BJ (cell line): ENCODE results near the gene PLEKHH1. TPM values are rescaled to one million over a fixed set of nuclear protein-coding genes. Genes with fewer than 3 reads are reported as not detected.

Experiments used
- CTCF ChIA-PET: fragments of 350-600 bp; formaldehyde crosslinking; extraction: SDS; loops from one replicate; lab custom pipeline; 2021; ENCODE audit warnings: antibody characterized with exemption, inconsistent platforms; lab: Yijun Ruan, JAX
- POLR2A ChIA-PET: fragments of 300-600 bp; sonication (Branson Sonifier 250); formaldehyde crosslinking; extraction: SDS; loops from one replicate; lab custom pipeline; 2021; ENCODE audit warnings: antibody characterized with exemption; lab: Charles Lee
- DNase-seq: peaks from one replicate; pipeline ENCODE4 v3.0.0-alpha.2; 2011; ENCODE audit warnings: low read depth
- H3K27me3 ChIP-seq: 2 replicates; pipeline ENCODE4 v1.6.0; 2011; ENCODE audit warnings: low read length; ENCODE audit not compliant: control insufficient read depth, insufficient read depth
- H3K36me3 ChIP-seq: 2 replicates; pipeline ENCODE4 v1.5.1; 2011; ENCODE audit warnings: low read length; ENCODE audit not compliant: control insufficient read depth, insufficient read depth
- H3K4me3 ChIP-seq: 2 replicates; pipeline ENCODE4 v1.5.1; 2011; ENCODE audit warnings: low read depth, mild to moderate bottlenecking, control low read depth, low read length
- CTCF ChIP-seq: IDR thresholded peaks from 2 replicates; pipeline ENCODE4 v1.5.1; 2011; ENCODE audit warnings: low read depth, mild to moderate bottlenecking, control low read depth, inconsistent platforms, low read length, moderate library complexity; ENCODE audit not compliant: insufficient read depth
- polyA plus RNA-seq: library from polyadenylated mRNA; depleted of rRNA; stranded (reverse); fragments of >200 nt; gene quantifications from 2 replicates; pipeline ENCODE4 v1.2.3, GENCODE V29; 2011

Gene PLEKHH1
- polyA plus RNA-seq, 1 experiment = 0.16 TPM

GRCh38 chr14:67526676-67527459, 6.2 kb upstream of the PLEKHH1 start:
- no peak for DNase-seq
- peaks cover 16% of the 10 kb centered on the region for H3K27me3 ChIP-seq
- POLR2A ChIA-PET = no interaction called here
- H3K36me3 ChIP-seq = no peaks in the 10 kb centered on the region
- no peak overlapping the region for H3K4me3 ChIP-seq
- TF ChIP-seq CTCF = peak; percentile 77
- CTCF ChIA-PET = interaction anchor here (0.7 to 7.8 kb wide), 25 partner anchors 8 to 1736 kb away, joined by 3 to 96 read pairs (median 4); partner anchors contain the start of gene RDH12

GRCh38 chr14:67527756-67528155, 5.3 kb upstream of the PLEKHH1 start:
- TF ChIP-seq CTCF = no peak
- ChIA-PET CTCF (interaction anchor here (1.0 to 7.8 kb wide), 12 partner anchors 9 to 177 kb away, joined by 3 to 96 read pairs (median 6); no protein-coding TSS in a partner anchor), POLR2A (no interaction called here)
- no peak for DNase-seq
- H3K4me3 ChIP-seq = no peak overlapping the region
- peaks cover 13% of the 10 kb centered on the region for H3K27me3 ChIP-seq
- H3K36me3 ChIP-seq = no peaks in the 10 kb centered on the region

GRCh38 chr14:67528276-67528675, 4.8 kb upstream of the PLEKHH1 start:
- ChIA-PET POLR2A (no interaction called here), CTCF (interaction anchor here (1.2 to 7.8 kb wide), 8 partner anchors 9 to 176 kb away, joined by 3 to 96 read pairs (median 10); no protein-coding TSS in a partner anchor)
- TF ChIP-seq CTCF = no peak

GRCh38 chr14:67529947-67530935, 2.8 kb upstream of the PLEKHH1 start:
- Histone ChIP-seq H3K27me3 (peaks cover 6% of the 10 kb centered on the region), H3K4me3 (no peak overlapping the region), H3K36me3 (no peaks in the 10 kb centered on the region)
- ChIA-PET CTCF (interaction anchor here (2.6 to 7.8 kb wide), 2 partner anchors 38 to 174 kb away, joined by 11 to 96 read pairs; no protein-coding TSS in a partner anchor), POLR2A (interaction anchor here (0.5 kb wide), 1 partner anchor 1402 kb away, joined by 3 read pairs; no protein-coding TSS in a partner anchor)
- DNase-seq = no peak
- TF ChIP-seq CTCF = no peak

More at GRCh38 chr14:67528276-67528675, 4.8 kb upstream of the PLEKHH1 start:
- DNase-seq = no peak
- Histone ChIP-seq H3K4me3 (no peak overlapping the region), H3K27me3 (peaks cover 13% of the 10 kb centered on the region), H3K36me3 (no peaks in the 10 kb centered on the region)
